ENCODE measurements around the gene TBL3.

DNA sequence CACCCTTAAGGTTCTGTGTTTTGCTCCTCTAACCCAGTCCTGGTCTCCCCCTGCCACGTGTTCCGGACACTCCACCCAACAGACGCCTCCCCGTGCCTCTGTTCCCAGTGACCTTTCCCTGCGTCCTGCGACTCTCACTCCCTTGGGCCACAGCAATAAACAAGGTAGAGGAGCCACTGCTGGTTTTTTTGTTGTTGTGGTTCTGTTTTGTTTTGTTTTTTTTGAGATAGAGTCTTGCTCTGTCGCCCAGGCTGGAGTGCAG lies 44.0 kb downstream of the TBL3 start:
- TF ChIP-seq, protein P1, sequence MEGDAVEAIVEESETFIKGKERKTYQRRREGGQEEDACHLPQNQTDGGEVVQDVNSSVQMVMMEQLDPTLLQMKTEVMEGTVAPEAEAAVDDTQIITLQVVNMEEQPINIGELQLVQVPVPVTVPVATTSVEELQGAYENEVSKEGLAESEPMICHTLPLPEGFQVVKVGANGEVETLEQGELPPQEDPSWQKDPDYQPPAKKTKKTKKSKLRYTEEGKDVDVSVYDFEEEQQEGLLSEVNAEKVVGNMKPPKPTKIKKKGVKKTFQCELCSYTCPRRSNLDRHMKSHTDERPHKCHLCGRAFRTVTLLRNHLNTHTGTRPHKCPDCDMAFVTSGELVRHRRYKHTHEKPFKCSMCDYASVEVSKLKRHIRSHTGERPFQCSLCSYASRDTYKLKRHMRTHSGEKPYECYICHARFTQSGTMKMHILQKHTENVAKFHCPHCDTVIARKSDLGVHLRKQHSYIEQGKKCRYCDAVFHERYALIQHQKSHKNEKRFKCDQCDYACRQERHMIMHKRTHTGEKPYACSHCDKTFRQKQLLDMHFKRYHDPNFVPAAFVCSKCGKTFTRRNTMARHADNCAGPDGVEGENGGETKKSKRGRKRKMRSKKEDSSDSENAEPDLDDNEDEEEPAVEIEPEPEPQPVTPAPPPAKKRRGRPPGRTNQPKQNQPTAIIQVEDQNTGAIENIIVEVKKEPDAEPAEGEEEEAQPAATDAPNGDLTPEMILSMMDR (IDR thresholded peaks at IDR 0.05) = no peak
- no peak for TF ChIP-seq POLR2A (IDR thresholded peaks at IDR 0.05)

All from ovary (tissue), 3 donors.